HG03196 (cell line): ENCODE data around the gene MAP1LC3B.
A peak's percentile ranks its signal among the peaks of the same experiment; 100 is the strongest.

Experiments used
- ATAC-seq: cut with Tn5 transposase; IDR thresholded peaks from one replicate; pipeline ENCODE4 v1.9.1; 2021; ENCODE audit not compliant: unreplicated experiment

MAP1LC3B gene

DNA sequence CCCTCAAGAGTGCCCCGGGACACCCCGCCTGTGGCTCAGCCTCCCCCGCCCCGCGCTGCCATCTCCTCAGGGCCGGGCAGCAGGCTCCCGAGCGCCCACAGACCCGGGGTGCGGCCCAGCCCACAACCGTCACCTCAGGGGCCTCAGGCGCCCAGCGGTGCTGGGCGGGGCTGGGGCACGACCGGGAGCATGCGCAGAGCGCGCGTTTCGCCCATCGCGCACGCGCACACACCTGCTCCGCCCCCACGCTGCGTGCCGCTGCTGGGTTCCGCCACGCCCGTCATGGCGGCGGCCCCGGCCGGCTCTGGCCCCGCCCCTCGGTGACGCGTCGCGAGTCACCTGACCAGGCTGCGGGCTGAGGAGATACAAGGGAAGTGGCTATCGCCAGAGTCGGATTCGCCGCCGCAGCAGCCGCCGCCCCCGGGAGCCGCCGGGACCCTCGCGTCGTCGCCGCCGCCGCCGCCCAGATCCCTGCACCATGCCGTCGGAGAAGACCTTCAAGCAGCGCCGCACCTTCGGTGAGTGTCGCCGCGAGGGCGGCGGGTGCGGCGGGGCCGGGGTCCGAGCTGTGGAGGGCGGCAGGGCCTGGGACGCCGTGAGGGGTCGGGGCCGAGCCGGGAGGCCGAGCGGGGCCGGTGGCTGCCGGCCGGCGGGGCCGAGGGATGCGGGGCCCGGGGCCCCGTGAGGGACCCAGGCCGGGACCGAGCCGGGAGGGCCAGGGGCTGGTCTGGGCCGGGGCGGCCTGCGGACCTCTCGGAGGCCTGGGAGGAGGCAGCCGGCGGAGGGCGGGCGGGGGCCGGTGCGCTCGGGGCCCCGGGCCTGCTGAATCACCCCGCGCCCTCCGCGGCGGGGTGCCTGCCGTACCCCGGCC is at the start of gene MAP1LC3B:
Gene MAP1LC3B, plus strand, starts transcription at position 387 of the 871 bp plus-strand sequence. Its CDS starts 92 bp downstream, at position 479.
- ATAC-seq, result peak; percentile 63

DNA sequence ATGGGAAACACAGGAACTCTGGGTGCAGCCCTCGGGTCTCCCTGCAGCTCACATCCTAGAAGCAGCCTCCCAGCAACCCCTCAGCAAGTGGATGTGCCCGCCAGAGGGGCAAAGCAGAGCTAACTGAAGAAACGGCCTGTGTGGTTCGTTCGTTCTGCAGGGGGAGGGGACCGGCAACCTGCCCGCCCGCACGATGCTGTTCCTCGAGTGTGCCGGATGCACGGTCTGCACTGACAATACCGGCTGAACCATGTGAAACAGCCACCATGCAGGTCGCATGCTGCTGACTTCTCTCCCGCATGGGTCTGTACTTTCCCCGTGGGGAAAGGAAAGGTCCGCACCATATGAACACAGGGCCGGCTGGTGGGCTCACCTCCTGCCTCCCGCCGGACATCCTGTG is 49.6 kb upstream of the MAP1LC3B start:
- ATAC-seq, result no peak

DNA sequence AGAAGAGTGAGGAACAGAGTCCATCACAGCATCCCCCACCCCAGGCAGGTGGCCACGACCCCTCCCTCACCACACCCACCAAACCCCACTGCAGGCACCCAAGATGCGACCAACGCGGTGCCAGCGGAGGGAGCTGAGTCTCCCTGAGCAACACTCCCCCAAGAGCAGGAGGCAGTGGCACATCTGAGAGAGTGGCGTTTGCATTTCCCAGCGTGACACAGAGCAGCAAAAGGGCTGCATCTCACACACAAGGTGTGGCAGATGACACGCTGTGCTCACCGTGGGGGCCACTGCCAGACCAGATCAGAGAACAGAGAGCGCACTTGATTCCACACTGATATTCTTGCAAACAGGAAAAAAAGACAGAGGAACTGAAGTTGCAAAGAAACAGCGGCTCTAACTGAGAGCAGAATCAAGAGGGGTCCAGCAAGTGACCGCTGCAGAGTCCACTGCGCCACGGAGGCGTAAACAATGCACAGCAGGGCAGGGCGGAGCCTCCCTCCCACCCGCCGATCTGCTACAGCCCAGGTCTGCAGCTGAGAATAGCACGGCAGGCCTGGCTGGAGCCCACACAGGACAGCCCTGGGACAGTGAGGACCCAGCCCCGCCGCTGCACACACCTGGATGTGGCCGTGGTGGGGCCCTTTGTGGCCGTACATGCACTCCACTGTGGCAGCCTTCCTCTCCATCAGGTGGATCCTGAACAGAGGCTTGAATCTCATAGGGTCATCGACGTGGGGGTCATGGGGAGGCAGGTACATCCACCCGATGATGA is 49.0 kb upstream of the MAP1LC3B start:
- no peak for ATAC-seq

DNA sequence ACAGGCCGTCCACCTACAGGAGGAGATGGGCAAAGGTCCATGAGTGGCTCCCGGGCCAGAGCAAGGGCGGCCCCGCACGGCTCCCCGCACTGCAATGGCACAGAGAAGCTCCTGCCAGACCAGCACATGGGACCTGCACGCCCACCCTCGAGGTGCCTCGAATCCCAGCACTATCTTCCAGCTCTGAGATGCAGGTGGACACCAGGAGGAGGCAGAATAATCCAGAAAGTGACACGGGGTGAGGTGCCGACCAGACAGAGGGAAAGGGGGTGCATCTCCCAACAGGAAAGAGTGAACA is 48.4 kb upstream of the MAP1LC3B start:
- ATAC-seq, result no peak

DNA sequence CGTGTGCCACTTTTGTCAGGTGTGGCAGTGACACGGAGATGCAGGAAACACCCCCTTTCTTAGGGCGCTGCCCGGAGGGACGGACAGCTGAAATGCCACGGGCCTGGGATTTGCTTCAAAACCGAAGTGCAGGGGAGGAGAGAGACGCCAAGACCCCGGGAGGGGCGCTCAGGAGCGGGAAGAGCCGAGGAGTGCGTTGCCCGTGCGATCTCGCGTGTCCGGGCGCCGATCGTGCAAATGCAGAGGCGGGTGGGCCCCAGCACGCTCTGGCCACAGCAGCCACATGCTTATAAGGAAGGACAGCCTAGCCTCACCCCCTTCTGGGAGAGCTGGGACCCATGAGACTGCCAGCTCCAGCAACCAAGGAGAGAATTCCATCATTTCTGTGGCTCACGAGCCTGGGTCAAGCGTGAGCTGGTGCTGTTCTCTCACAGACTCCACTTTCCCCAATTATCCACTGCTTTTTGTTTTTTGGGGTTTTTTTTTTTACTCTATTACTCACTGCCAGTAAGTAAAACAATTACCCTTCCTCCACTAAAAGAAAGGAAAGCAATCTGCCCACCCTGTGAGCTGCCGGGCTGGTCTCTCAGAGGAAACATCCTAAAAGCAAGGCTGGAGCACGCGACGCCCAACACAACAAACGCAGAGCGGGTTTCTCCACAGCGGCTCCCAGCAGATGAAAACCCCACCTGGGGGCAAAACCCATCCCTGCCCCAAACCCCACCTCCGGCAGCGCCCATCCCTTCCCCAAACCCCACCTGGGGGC is 47.8 kb upstream of the MAP1LC3B start:
- no peak for ATAC-seq

DNA sequence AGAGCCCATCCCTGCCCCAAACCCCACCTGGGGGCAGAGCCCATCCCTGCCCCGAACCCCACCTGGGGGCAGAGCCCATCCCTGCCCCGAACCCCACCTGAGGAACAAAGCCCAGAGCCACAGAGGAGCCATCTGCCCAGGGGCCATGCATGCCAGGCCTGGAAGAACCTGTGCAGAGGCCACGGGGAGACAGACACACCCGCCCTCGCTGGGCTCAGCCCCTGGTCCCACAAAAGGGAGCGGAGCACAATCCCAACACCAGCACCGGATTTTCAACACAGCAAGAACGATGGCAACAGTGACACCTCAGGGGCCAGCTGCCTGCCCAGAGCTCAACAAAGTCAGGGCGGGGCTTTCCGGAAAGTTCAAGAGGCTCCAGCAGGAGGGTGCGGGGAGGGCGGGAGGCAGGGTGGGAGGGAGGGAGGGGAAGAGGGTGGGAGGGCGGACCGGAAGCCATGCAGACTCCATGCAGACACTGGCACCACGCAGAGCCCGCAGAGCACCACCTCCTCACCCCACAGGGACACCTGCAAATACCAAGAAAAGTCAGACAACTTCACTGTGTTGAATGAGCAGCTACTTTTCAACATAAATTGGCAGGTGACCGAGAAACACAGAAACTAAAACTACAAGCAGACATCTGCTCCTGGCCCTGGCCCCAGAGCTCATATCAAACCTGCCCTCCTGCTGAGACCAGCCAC is 47.1 kb upstream of the MAP1LC3B start:
- ATAC-seq, result no peak

DNA sequence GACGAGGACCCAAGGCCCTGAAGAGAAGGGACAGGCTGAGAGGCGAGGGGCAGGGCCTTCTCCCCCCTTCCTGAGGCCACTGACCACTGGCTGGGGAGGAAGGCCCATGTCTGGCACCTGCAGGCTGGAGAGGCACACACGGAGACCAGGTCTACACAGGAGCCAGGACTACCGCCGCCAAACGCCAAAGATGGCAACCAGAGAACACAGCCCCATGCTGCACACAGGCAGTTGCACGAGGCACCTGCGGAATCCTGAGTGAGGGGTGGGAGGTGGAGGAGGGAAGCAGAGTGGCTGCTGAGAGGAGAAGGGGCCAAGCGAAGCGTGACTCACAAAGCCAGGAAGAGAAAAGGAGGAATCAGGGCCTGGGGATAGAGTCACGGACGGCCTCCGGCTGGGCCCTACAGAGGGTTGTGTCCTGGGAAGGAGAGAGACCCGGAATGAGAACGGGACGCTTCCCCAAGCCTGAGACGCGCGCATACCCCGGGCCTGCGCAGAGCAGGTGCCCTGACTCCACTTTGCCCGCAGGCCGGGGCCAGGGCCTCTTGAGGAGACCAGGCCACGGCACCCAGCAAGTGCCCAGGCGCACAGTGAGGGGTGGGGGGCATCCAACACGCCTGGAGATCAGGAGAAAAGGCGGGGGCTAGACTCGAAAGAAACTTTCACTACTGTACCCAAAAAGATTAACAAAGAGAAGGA is 46.3 kb upstream of the MAP1LC3B start:
- no peak for ATAC-seq

DNA sequence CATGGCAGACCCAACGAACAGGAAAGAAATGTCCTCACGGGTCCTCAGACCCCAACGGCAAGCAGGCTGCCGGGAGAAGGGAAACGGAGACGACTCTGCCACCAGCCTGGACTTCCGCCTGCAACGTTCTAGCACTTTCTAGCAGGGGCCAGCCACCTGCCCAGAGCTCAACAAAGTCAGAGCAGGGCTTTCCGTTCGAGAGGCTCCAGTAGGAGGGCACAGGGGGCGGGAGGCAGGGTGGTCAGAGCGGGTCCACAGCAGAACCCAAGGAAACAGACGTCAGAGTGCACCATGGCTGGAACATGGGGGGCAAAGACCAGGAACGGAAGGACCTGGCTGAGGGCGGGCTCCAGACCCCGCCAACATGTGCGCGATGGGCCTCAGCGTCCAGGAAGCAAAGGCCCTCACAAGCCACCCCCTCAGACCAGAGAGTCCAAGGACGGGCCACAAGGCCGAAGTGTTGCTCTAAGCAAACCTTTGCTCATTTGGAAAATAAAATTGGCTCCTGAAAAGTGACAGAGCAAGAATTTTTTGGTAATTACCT is 45.5 kb upstream of the MAP1LC3B start:
- no peak for ATAC-seq

DNA sequence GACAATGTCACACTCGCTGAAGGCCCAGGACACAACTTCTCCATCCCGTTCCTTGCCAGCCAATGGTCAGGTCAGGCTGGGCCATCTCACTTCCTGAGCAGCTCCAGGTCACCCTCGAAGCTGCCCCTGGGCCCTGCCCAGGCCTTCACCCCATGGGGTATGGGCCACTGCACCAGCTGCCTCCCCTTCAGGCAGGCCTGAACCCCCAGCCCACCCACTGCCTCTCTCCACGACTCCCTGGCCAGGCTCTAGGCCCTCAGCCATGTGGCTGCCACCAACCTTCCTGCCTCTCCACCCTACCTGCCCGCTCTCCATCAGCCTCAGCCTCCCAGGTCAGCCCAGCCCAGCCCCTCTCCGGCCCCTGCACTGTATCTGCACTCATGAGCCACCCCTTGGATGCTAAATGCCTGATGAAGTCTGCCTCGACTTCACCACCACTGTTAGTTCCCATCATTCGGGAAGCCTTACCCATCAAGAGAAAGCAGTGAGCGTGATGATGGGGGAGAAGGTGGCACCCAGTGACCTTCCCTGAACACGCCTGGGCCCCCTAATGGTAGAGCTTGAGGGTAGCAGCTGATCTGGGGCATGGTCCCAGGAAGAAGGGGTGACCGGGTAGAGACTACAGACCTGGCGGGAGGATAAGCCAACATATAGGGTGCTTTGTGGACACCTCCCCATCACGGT is 44.1 kb upstream of the MAP1LC3B start:
- ATAC-seq, result no peak

DNA sequence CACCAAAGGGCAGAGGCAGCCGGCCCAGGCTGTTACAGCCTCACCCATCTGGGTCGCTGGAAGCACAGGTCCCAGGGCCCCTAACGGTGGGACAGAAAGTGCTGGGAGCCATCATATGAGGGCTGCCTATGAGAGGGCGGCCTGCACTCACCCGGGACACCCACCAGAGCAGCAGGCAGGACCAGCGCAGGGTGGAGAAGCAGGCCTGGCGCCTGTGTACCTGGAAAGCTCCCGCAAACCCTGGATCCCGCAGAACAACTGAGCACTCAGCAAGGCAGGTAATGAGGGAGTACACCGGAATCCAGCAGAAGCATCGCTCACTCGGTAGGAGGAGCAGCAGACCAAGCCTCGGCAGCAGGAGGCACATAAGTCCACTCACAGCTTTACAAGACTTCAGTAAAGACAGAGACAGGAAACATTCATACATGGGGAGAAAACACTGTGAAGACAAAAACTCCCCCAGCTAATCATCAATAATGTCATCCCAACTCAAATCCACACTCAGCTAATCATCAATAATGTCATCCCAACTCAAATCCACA is 43.4 kb upstream of the MAP1LC3B start:
- ATAC-seq, result no peak

DNA sequence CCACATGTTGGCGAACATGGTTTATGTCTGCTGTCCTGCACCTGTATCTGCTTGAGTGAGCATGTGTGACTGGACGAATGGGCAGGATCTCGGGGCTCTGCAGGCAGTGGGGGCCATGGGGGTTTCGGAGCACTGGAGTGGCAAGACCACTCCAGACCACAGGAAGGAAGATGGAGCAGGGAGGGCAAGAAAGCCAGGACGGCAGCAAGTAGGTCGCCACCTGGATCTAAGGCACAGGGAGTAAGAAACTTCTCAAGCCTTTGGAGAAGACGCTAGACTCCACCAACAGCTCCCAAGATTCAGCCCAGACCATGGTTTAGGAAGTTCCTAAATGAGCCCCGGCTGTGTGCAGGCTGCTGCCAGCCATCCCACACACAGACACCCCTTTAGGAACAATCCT is 42.1 kb upstream of the MAP1LC3B start:
- ATAC-seq, result no peak

DNA sequence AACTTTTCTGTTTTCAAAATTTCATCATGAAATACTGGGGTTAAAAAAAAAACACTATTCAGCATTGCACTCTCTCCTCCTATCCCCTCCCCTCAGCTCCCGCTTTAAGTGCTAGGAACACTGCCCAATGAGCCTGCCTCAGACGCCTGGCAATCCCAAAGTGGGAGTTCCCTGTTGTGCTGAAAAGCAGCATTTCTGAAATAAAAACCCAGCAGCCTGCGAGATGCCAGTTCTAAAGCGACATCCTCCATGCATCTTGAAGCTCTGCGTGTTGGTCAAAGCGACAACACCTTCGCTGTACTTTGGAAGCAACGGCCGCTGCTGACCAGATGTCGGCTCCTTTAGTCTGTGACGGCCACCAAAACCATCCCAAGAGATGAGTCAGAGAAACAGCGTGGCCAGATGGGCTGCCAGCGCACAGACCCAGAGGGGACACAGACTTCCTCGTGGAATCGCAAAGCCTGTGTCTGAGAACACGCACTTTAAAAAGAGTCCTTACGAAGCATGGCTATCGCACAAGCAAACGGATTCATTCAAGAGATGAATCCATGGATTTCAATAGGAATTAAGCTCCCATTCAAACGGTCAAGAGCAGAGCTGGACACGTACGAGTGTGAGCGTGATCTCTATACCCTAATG is 41.3 kb upstream of the MAP1LC3B start:
- no peak for ATAC-seq

DNA sequence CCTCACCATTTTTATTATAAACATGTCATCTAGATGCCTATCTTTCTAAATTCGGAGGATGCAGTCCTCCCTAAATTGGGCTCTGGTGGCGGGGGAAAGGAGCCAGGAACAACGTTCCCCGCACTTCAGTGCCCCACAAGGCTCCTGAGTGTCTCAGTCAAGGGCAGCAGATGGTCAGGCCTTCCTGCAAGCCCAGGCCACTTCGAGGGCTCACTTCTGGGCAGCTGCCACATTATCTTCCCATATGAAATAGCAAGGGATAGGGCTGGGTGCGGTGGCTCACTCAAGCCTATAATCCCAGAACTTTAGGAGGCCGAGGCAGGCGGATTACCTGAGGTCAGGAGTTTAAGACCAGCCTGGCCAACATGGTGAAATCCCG is 40.8 kb upstream of the MAP1LC3B start:
- ATAC-seq, result no peak

DNA sequence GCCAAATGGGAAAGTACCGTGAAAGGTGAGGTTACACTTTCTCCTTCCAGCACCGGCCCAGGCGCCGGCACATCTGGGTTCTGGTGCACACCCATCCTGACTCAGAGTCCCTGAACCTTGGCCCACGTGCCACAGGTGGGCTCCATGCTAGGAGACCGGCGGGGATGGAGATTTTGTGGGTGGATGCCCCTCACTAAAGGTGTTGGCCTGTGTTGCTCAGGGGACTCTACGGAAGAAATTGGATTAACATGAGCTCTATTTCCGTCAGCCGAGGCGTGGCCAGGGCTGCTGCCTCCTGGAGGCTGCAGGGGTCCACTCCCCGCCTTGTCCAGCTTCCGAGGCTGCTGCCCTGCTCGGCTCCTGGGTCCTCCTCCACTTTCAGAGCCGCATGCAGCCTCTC is 39.3 kb upstream of the MAP1LC3B start:
- ATAC-seq, result no peak

DNA sequence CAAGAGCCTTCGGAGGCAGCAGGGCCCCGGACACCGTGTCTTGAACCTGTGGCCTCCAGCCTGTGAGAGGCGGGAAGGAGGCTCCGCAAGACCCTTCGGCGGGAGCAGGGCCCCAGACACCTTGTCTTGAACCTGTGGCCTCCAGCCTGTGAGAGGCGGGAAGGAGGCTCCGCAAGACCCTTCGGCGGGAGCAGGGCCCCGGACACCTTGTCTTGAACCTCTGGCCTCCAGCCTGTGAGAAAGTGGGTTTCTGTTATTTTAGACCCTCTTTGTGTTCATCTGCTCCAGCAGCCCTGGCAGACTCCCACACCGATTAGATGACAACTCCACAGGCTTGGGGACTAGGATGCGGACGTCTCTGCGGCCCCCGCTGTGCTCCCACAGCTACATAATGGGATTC is 38.5 kb upstream of the MAP1LC3B start:
- ATAC-seq, result no peak

DNA sequence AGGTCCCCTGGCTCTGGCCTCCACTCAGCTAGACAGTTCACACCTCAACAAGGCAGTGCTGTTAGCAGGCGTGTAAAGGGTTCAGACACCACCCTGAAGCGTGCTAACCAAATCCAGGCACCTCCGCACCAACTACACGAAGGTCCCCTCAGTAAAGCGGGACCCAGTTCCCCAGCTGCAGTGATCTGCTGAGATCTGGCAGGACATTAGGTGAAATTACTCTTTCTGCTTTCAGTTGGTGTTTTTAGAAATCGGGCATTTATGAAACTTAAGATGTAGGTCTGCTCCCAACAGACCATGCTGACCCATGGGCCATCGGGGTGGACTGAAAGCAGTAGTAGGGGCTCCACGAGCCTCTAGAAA is 35.7 kb upstream of the MAP1LC3B start:
- ATAC-seq, result no peak

DNA sequence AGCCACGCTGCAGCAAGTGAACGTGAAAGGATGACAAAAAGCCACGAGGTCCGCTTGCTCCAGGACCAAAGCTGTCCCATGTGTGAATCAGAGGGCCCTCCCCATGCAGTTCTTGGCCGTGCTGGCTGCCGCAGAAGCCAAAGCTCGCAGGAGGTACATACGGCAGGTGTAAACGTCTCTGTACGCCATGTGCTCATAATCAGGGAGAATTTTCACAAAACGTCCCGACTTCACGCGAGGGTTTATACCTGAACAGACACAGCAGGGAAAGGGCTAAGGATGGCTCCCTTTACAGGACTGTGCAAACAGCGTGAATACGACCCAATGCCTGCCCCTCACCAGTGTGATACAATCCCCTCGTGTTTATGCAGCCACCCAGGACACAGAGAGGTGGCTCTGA is 33.9 kb upstream of the MAP1LC3B start:
- no peak for ATAC-seq

DNA sequence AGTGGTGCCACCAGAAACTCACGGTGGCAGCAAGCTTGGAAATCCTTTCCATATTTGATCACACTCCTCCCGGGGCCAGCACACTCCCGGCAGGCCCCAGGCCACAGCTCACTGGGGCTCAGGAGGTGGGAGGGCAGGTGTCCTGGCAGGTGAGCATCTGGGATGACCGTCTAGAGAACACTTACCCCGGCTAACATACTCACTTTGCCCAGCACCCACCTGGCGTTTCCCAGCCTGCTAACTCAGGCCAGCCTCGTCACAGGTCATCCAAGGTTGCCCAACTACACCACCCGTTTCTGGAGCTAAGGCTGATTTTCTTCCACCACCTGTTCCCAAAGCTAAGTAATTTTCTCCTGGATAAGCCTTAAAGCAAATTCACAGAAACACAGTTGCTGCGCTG is 33.4 kb upstream of the MAP1LC3B start:
- ATAC-seq, result no peak

DNA sequence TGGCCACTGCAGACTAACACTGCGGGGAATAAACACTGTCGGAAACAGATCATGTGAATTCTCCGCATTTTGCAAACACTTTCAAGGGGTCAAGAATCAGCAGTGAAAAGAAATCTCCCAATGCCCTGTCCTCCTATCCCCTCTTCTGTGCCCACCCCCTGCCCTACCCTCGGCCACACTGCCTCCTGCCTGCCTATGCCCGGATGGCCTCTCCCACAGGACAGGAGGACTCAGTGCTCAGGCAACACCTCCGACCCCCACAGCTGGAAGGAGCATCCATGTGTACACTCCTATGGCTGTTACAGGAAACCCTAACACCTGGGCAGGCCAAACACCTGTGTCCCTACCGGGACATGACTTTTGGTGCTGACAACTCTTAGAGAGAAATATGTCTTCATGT is 33.0 kb upstream of the MAP1LC3B start:
- ATAC-seq, result no peak
